ENCODE measurements around the gene PAXX.

PAXX gene

DNA sequence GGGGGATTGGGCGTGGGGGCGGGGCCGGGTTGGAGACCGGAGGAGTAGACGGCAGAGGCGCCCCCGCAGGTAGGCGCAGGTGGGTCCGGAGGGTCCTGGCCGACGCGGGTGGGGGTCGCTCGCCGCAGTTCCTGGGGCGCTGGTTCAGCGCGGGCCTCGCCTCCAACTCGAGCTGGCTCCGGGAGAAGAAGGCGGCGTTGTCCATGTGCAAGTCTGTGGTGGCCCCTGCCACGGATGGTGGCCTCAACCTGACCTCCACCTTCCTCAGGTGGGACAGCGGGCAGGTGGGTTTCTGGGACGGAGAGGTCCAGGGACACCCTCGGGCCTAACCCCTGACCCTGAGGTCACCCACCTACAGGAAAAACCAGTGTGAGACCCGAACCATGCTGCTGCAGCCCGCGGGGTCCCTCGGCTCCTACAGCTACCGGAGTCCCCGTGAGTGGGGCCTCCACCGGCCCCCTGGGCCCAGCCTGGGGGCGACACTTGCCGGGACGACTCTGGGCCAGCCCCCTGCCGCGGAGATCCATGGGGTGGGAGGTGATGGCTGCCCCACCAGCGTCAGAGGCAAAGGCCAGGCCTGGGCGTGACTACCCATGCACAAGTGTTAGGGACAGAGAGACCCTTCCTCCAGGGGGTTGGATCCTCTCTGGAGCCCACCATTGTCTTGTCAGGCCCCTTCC, 13.2 kb upstream of the PAXX start:
- Histone ChIP-seq H3K27ac (no peak overlapping the region), H3K27me3 (ENCODE audit: insufficient read depth, low read depth) (peaks cover 43% of the 10 kb centered on the region), H3K9ac (no peak overlapping the region), H4K20me1 (ENCODE audit: insufficient read depth) (no peaks in the 10 kb centered on the region), H3K36me3 (ENCODE audit: insufficient read depth) (no peaks in the 10 kb centered on the region), H3K4me3 (IDR thresholded peaks at IDR 0.05; ENCODE audit: insufficient read depth, low read depth, low read length) (no peak overlapping the region), H3K4me2 (no peak overlapping the region), H3K79me2 (ENCODE audit: insufficient read depth, low read depth) (no peaks in the 10 kb centered on the region), H3K4me1 (ENCODE audit: low read depth, poor library complexity, severe bottlenecking) (no peaks in the 10 kb centered on the region), H2AFZ (ENCODE audit: low read depth) (no peak overlapping the region)
- TF ChIP-seq, protein P1, sequence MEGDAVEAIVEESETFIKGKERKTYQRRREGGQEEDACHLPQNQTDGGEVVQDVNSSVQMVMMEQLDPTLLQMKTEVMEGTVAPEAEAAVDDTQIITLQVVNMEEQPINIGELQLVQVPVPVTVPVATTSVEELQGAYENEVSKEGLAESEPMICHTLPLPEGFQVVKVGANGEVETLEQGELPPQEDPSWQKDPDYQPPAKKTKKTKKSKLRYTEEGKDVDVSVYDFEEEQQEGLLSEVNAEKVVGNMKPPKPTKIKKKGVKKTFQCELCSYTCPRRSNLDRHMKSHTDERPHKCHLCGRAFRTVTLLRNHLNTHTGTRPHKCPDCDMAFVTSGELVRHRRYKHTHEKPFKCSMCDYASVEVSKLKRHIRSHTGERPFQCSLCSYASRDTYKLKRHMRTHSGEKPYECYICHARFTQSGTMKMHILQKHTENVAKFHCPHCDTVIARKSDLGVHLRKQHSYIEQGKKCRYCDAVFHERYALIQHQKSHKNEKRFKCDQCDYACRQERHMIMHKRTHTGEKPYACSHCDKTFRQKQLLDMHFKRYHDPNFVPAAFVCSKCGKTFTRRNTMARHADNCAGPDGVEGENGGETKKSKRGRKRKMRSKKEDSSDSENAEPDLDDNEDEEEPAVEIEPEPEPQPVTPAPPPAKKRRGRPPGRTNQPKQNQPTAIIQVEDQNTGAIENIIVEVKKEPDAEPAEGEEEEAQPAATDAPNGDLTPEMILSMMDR (conservative IDR thresholded peaks at IDR 0.05; ENCODE audit: low read depth, low read length) = no peak

DNA sequence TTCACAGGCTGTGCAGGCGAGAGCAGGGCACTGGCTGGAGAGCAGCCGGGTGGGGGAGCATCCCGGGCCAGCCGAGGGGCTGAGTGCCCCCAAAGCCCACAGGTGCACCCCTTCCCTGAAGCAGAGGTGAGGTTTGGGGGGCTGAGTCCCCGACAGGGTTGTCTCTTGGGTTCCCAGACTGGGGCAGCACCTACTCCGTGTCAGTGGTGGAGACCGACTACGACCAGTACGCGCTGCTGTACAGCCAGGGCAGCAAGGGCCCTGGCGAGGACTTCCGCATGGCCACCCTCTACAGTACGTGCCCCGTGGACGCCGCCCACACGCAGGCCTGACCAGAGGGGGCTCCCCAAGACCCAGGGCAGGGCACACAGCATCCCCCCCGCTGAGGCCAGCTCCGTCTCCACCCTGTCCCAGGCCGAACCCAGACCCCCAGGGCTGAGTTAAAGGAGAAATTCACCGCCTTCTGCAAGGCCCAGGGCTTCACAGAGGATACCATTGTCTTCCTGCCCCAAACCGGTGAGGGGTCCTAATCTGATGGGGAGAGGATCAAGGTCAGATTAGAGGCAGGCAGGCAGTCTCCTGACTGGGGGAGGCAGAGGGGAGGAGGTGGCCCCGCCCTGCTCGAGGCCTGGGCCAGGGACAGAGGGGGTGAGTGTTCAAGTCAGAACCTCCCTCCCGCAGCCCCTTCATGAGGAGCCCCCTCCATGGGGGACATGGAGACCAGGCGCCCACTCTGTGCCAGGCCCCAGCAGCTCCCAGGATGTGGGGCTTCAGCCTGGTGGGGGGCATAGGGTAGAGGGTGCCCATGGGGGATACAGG, 12.2 kb upstream of the PAXX start:
- no peaks in the 10 kb centered on the region for H3K36me3 ChIP-seq (ENCODE audit: insufficient read depth)
- H3K4me1 ChIP-seq (ENCODE audit: low read depth, poor library complexity, severe bottlenecking) = no peaks in the 10 kb centered on the region
- TF ChIP-seq, protein P1 (conservative IDR thresholded peaks at IDR 0.05; ENCODE audit: low read depth, low read length) = no peak
- no peak overlapping the region for H3K4me2 ChIP-seq
- H3K27me3 ChIP-seq (ENCODE audit: insufficient read depth, low read depth) = peaks cover 43% of the 10 kb centered on the region
- H3K27ac ChIP-seq = no peak overlapping the region
- no peak overlapping the region for H3K9ac ChIP-seq
- no peak overlapping the region for H3K4me3 ChIP-seq (IDR thresholded peaks at IDR 0.05; ENCODE audit: insufficient read depth, low read depth, low read length)
- H2AFZ ChIP-seq (ENCODE audit: low read depth) = no peak overlapping the region
- H4K20me1 ChIP-seq (ENCODE audit: insufficient read depth) = no peaks in the 10 kb centered on the region
- no peaks in the 10 kb centered on the region for H3K79me2 ChIP-seq (ENCODE audit: insufficient read depth, low read depth)

DNA sequence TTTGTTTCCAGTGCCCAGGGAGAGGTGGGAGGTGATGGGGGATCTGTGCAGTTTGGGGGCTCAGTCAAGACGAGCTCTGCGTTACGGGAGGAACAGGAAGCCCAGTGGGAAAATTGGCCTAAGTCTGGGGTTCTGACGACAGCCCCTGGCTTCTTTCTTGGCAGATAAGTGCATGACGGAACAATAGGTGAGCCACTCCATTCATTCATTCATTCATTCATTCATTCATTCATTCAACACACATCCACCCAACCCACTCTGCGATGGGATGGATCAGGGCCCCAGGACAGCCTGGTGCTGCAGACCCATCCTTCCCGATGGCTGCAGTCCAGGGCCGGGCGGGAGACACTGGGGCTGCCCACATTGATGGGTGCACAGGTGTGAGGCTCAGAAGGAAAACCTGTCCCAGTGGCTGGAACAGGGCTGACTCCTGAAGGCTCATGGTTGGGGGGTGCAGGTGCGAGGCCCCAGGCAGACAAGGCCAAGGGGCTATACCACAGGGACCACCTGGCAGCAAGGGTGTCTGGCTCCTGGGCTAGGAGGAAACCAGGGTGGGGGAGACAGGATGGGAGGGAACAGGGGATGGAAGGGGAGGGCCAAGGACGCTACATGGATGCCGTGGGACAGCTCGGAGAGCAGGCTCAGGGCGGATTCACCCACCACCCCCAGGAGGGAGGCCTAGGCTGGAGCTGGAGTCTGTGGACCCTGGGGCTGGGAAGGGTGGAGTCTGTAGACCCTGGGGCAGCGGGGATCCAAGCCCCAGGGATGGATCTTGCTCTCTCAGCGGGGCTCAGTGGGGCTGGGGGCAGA, 11.3 kb upstream of the PAXX start:
- Histone ChIP-seq H3K9ac (no peak overlapping the region), H3K4me2 (no peak overlapping the region), H3K4me3 (IDR thresholded peaks at IDR 0.05; ENCODE audit: insufficient read depth, low read depth, low read length) (no peak overlapping the region), H3K27ac (no peak overlapping the region), H3K4me1 (ENCODE audit: low read depth, poor library complexity, severe bottlenecking) (no peaks in the 10 kb centered on the region), H4K20me1 (ENCODE audit: insufficient read depth) (no peaks in the 10 kb centered on the region), H3K36me3 (ENCODE audit: insufficient read depth) (no peaks in the 10 kb centered on the region), H3K79me2 (ENCODE audit: insufficient read depth, low read depth) (no peaks in the 10 kb centered on the region), H2AFZ (ENCODE audit: low read depth) (no peak overlapping the region), H3K27me3 (ENCODE audit: insufficient read depth, low read depth) (peaks cover 42% of the 10 kb centered on the region)
- TF ChIP-seq, protein P1 (conservative IDR thresholded peaks at IDR 0.05; ENCODE audit: low read depth, low read length) = no peak

DNA sequence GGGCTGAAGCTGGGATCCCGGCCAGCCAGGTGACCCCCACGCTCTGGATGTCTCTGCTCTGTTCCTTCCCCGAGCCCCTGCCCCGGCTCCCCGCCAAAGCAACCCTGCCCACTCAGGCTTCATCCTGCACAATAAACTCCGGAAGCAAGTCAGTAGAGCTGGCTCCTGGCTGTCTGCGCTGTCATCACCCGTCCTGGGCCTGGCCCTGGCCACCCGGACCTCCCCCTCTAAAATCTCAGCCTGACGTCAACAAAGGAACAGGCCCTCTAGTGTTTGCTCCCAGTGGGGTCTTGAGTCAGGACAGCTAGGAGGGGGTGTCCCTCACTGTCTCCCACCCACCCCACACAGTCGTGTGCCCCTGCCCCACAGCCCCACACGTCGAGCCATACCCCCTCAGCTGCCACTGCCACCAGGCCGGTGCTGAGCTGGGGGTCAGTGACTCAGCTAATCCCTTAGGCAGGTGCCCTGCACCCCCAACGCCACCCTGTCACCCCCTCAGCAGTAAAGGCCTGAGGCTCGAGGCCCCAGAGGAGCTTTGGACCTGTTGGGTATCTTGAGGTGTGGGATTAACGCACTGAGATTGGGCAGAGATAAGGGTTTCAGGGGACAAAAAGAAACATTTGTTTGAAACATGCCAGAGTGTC, 10.5 kb upstream of the PAXX start:
- Histone ChIP-seq H3K36me3 (ENCODE audit: insufficient read depth) (no peaks in the 10 kb centered on the region), H3K79me2 (ENCODE audit: insufficient read depth, low read depth) (no peaks in the 10 kb centered on the region), H3K4me1 (ENCODE audit: low read depth, poor library complexity, severe bottlenecking) (no peaks in the 10 kb centered on the region), H3K9ac (no peak overlapping the region), H2AFZ (ENCODE audit: low read depth) (no peak overlapping the region), H3K27ac (no peak overlapping the region), H3K4me2 (no peak overlapping the region), H3K4me3 (IDR thresholded peaks at IDR 0.05; ENCODE audit: insufficient read depth, low read depth, low read length) (no peak overlapping the region), H3K27me3 (ENCODE audit: insufficient read depth, low read depth) (peaks cover 50% of the 10 kb centered on the region), H4K20me1 (ENCODE audit: insufficient read depth) (no peaks in the 10 kb centered on the region)
- TF ChIP-seq, protein P1 (conservative IDR thresholded peaks at IDR 0.05; ENCODE audit: low read depth, low read length) = no peak
